Osteocyte (in vitro differentiated cells): ENCODE measurements around the gene ADH1C. TPM values are rescaled to one million over a fixed set of nuclear protein-coding genes. Genes with fewer than 3 reads are reported as not detected.
"Not testable (repeated sequence)": the region's sequence is repeated elsewhere in the genome, so short reads cannot be mapped to it uniquely, and the experiment has no call there.

Experiments used
- DNase-seq: peaks from one replicate; pipeline ENCODE4 v3.0.0; 2021; ENCODE audit warnings: mixed read lengths; ENCODE audit not compliant: unreplicated experiment; ENCODE audit errors: extremely low spot score
- H3K27ac Mint-ChIP-seq: one replicate; pipeline ENCODE4 v1.8.0; 2021; ENCODE audit warnings: mild to moderate bottlenecking, mixed read lengths; ENCODE audit not compliant: unreplicated experiment
- H3K27me3 Mint-ChIP-seq: one replicate; pipeline ENCODE4 v1.8.0; 2021; ENCODE audit warnings: mixed read lengths; ENCODE audit not compliant: unreplicated experiment
- H3K36me3 Mint-ChIP-seq: one replicate; pipeline ENCODE4 v1.8.0; 2021; ENCODE audit warnings: mixed read lengths; ENCODE audit not compliant: unreplicated experiment
- H3K4me1 Mint-ChIP-seq: one replicate; pipeline ENCODE4 v1.8.0; 2021; ENCODE audit warnings: mixed read lengths; ENCODE audit not compliant: unreplicated experiment
- H3K4me3 Mint-ChIP-seq: one replicate; pipeline ENCODE4 v1.8.0; 2021; ENCODE audit warnings: mild to moderate bottlenecking, moderate library complexity, mixed read lengths; ENCODE audit not compliant: unreplicated experiment
- H3K9me3 Mint-ChIP-seq: one replicate; pipeline ENCODE4 v1.8.0; 2021; ENCODE audit warnings: mixed read lengths; ENCODE audit not compliant: unreplicated experiment
- total RNA-seq: library from RNA; stranded (reverse); gene quantifications from 2 replicates; pipeline ENCODE4 v1.2.1, GENCODE V29; 2021
- TF ChIP-seq, protein P1 (sequence below): fragments of 200-600 bp; sonication (generic); IDR thresholded peaks from 2 replicates; pipeline ENCODE4 v1.5.0; 2021; ENCODE audit warnings: antibody characterized with exemption, mild to moderate bottlenecking, moderate library complexity

The ADH1C gene
- total RNA-seq, 1 donor from 2014 or later: not detected

DNA sequence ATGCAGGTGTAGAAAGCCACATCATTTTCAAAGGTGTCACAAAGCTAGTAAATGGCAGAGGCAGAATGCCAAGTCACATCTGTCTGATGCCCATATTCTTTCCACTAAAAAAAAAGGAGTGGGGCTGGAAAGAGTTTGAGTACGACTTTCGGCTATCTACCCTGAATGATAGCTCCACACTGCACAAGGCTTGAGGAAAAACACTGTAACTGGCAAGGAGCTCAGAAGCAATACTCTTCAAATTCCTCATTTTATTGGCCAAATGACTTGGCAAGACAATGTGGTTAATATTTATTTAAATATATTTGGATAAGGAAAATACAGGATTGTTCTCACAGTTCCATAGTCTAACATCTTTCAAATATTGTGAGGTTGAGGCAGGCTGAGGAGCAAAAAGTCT, 5.4 kb upstream of the ADH1C start:
- Mint-ChIP-seq H3K27ac (no peak overlapping the region), H3K36me3 (no peaks in the 10 kb centered on the region), H3K4me3 (no peak overlapping the region), H3K27me3 (no peaks in the 10 kb centered on the region), H3K4me1 (peaks cover 2% of the 10 kb centered on the region), H3K9me3 (peaks cover 9% of the 10 kb centered on the region)
- no peak for DNase-seq
- TF ChIP-seq, protein P1, sequence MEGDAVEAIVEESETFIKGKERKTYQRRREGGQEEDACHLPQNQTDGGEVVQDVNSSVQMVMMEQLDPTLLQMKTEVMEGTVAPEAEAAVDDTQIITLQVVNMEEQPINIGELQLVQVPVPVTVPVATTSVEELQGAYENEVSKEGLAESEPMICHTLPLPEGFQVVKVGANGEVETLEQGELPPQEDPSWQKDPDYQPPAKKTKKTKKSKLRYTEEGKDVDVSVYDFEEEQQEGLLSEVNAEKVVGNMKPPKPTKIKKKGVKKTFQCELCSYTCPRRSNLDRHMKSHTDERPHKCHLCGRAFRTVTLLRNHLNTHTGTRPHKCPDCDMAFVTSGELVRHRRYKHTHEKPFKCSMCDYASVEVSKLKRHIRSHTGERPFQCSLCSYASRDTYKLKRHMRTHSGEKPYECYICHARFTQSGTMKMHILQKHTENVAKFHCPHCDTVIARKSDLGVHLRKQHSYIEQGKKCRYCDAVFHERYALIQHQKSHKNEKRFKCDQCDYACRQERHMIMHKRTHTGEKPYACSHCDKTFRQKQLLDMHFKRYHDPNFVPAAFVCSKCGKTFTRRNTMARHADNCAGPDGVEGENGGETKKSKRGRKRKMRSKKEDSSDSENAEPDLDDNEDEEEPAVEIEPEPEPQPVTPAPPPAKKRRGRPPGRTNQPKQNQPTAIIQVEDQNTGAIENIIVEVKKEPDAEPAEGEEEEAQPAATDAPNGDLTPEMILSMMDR: no peak

GRCh38 chr4:99356992-99357391, 4.4 kb upstream of the ADH1C start:
- H3K4me3 Mint-ChIP-seq: no peak overlapping the region
- TF ChIP-seq, protein P1: no peak
- peaks cover 2% of the 10 kb centered on the region for H3K4me1 Mint-ChIP-seq
- no peaks in the 10 kb centered on the region for H3K36me3 Mint-ChIP-seq
- peaks cover 9% of the 10 kb centered on the region for H3K9me3 Mint-ChIP-seq
- no peak overlapping the region for H3K27ac Mint-ChIP-seq
- no peaks in the 10 kb centered on the region for H3K27me3 Mint-ChIP-seq
- no peak for DNase-seq

GRCh38 chr4:99356149-99356548, 3.6 kb upstream of the ADH1C start:
- not testable (repeated sequence) for H3K36me3 Mint-ChIP-seq, H3K9me3 Mint-ChIP-seq, H3K4me1 Mint-ChIP-seq, DNase-seq, H3K4me3 Mint-ChIP-seq, H3K27ac Mint-ChIP-seq, H3K27me3 Mint-ChIP-seq

- H3K4me1 Mint-ChIP-seq: no peaks in the 10 kb centered on the region
- H3K9me3 Mint-ChIP-seq: peaks cover 6% of the 10 kb centered on the region
- H3K27ac Mint-ChIP-seq: no peak overlapping the region
- DNase-seq: no peak
- no peaks in the 10 kb centered on the region for H3K36me3 Mint-ChIP-seq
- no peaks in the 10 kb centered on the region for H3K27me3 Mint-ChIP-seq
- no peak overlapping the region for H3K4me3 Mint-ChIP-seq
- TF ChIP-seq, protein P1: no peak
These were observed 1.1 kb downstream of the ADH1C start for GRCh38 chr4:99351487-99351886.

- Mint-ChIP-seq H3K9me3 (no peaks in the 10 kb centered on the region), H3K4me3 (no peak overlapping the region), H3K27me3 (peaks cover 5% of the 10 kb centered on the region), H3K36me3 (no peaks in the 10 kb centered on the region), H3K27ac (no peak overlapping the region), H3K4me1 (no peaks in the 10 kb centered on the region)
- TF ChIP-seq, protein P1: no peak
- DNase-seq: no peak
These were observed 3.2 kb downstream of the ADH1C start for GRCh38 chr4:99349338-99349737.

DNA sequence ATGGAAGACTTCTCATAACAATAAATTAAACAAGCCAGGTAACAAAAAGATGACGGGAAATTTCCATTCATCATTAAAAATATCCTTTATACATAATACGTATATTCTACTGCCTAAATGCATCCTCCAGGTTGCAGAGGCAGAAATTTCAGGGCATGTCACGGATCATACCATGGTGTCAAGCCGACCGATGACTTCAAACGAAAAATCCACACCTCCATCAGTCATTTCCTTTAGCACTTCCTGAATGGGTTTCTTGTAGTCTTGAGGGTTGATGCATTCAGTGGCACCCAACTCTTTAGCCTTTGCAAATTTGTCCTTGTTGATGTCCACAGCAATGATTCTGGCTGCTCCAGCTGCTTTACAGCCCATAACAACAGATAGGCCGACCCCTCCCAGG, 9.9 kb downstream of the ADH1C start:
- DNase-seq, H3K4me3 Mint-ChIP-seq, H3K9me3 Mint-ChIP-seq, H3K27ac Mint-ChIP-seq, H3K4me1 Mint-ChIP-seq, H3K36me3 Mint-ChIP-seq, H3K27me3 Mint-ChIP-seq: not testable (repeated sequence)
